Ammon's horn (tissue), 1 donor: ENCODE data around the gene LRCH1.

Source experiments
- DNase-seq: peaks from one replicate; pipeline ENCODE4 v3.0.0-alpha.2; 2016; ENCODE audit warnings: low spot score

The LRCH1 gene

DNA sequence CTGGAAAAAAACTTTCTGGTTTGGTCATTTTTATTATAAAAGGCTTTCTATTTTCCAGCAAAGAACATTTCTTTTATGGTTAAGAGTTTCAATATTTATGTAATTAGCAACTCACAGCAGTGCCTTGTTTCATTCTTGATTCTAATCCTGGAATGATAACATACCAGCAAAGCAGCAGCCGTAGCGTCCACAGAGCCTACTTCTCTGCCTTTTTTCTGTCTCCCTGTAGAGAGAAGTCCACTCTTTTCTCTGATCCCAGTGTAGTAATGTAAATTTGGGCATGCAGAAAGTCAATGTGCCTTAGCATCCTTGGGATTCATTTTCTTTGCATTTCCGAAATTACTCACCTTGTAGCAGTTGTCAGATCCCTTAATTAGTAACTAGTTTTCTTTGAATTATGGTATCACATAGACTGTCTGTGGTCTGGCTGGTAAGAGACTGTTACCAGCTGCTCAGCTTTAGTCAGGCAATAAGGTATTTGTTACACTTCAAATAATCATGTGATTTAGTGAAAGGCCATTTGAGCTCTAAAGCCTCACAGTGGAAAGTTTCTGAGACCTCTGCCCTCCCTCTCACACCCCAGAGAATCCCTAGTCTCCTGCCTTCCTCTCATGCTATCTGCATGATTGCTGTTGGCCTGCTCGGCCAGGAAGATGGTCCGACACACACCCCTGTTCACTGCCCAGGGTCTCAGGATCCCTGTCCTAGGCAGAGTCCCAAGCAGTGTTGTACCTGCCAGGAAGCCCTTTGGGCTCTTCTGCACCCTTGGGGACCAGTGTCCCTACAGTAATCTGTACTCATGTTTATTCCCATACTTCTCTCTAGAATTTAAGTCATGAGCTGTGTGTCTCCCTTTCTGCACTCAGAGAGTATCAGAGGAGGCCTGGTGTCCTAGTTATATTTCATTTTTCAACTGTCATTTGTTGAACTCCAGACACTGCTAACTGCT is 86.3 kb downstream of the LRCH1 start:
- no peak for DNase-seq

DNA sequence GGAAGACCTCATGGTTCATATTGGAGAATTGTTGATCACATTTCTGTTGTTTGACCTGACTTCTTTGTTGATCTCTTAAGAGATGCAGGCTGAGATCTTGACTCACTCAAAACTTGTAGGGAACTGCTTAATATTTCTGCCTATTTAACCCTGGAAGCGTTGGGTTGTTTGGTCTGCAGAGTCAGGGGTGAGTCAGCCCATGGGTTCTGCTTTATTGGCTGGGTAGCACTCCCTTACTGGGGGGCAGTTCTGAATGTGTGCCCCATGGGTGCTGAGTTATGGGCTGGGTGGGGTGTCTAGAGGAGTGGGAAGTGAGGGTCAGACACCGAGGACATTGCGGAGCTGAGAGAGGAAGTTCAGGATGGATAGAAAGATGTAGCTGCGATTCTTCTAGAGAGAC is 87.9 kb downstream of the LRCH1 start:
- no peak for DNase-seq

DNA sequence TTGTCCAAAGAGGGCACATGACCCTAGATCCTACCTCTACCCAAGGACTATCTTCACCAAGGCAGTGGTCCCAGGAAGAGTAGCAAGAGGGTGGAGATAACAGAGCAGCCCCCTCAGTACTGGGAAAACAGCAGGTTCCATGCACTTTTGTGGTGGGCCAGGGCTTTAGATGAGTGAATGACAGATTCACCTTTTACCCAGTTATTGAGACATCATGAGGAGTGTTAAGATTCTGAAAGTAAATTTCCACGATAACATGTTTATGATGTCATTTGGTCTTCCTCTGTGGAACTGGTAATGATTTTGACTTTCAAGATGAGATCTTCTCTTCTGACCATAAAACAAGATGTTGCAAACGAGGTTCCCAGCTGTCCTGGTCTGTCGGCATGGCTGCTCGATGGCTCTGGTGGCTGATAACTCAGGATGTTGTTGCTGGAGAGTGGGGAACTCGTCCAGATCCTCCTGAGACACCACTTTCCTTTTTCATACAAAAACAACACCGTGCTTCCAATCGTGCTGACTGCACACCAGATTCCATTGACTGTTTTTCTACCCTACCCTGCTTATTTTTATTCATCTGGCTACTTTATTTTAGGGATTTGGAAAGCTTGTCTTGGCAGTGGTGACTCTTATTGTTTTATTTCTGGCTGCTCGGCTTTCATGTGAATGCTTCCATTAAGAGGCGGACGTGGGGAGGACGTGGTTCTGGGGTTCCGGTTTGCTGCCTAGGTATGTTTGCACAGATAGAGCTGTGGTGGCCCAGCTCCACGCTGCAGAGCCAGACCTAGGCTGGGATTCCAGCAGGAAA is 88.5 kb downstream of the LRCH1 start:
- DNase-seq = no peak

DNA sequence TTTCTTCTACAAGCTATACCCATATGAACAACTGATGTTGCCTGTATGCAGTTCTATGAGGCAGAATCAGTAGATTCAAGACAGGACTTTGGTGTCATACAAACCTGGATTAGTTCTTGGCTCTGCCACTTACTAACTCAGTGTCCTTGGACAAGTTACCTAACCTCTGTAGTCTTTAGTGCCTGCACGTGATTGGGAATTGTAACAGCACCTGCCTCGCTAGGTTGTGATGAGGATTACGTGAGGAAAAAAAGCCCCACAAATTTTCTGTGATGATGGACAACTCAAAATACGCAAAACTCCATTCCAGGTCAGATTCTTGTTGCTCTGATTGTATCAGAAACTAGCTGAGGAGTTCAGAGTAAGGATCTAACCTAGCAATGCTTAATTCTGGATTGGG is 89.3 kb downstream of the LRCH1 start:
- no peak for DNase-seq

DNA sequence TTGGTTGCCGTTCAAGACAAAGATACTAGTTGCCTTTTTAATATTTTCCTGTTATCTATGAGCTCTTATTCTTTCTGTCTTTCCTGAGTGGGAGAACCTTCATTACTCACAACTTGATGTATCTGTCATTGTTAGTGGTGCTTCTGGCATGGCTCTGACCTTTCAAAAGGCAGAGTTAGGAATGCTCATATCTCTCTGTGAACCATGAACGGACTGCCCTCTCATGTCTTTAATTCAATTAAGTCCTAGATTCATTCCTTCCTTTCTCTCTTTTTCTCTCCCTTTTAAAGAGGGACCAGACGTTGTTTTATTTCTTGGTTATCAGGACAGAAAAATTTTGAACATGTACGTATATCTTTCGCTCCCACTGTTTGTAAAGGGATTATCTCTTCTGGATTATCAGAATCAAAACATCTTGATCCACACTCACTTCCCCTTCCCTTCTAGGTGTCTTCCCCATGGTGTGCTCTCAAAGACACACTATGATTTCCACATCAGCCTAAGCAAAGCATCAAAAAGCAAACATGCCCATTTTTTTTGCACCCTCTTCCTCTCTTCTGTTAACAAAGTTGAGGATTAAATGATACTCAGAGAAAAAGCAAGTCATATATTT is 90.3 kb downstream of the LRCH1 start:
- DNase-seq = no peak

DNA sequence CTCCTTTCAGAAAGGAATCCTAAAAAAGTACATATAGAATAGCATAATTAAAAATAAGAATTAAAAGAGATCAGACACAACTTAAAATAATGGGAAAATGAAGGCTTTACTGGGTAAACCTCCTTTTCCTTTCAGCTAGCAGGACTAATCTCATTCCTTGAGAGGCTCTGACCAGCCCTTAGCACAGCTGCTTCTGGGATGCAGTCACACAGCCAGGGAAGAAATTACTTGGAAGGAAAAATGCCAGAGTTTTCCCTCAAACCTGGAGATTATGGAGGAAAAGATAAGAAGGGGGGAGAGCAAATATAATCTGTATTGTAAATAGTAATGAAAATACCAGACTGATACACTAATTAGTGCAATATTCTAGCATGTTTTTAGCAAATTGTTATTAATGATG is 91.8 kb downstream of the LRCH1 start:
- no peak for DNase-seq

DNA sequence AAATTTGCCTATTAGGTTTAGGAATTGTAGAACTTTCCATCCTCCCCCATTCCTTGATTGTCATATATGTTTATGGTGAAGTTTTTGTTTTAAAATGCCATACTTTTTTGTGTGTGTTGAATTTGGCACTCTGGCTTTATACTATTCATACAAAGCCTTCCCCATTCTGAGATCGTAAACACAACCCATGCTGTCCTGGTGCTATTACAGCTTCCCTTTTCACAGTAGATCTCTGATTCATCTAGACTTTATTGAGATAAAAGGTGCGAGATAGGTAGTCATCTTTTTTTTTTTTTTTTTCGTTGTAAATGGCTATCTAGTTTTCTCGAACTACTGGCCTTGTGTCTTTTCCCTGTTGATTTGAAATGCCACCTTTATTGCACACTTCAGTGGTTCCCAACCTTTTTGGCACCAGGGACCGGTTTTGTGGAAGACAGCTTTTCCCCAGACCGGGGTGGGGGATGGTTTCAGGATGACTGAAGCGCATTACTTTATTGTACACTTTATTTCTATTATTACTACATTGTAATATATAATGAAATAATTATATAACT is 94.6 kb downstream of the LRCH1 start:
- DNase-seq = no peak

DNA sequence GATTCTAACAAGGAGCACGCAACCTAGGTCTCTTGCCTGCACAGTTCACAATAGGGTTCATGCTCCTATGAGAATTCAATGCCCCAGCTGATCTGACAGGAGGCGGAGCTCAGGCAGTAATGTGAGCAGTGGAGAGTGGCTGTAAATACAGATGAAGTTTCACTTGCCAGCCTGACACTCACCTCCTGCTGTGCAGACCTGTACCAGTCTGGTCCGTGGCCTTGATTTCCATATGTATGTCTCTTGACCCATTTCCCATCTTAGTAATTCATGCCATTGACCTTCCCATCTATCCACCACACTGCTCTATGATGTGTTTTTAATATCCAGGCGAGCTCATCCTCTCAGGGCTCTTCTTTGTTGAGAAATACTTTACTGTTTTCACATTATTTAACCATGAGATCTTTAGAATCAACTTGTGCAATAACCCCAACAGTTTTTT is 95.2 kb downstream of the LRCH1 start:
- no peak for DNase-seq

DNA sequence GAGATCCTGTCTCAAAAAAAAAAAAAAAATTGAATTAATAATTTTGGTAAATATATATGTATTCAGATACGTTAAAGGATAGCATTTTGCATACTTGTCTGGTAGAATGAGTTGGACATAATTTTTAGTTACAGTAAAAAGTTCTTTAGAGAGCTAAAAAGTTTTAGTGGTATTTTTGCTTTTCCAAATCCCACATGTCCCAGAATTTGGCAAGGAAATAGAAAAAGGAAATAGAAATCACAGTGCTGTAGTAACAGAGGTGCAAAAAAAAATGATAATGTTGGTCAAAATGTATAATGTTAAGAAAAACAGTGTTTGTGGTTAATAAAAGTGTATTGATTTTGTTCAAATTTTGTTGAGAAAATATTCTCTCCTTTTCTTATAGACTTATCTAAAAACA is 96.8 kb downstream of the LRCH1 start:
- no peak for DNase-seq

DNA sequence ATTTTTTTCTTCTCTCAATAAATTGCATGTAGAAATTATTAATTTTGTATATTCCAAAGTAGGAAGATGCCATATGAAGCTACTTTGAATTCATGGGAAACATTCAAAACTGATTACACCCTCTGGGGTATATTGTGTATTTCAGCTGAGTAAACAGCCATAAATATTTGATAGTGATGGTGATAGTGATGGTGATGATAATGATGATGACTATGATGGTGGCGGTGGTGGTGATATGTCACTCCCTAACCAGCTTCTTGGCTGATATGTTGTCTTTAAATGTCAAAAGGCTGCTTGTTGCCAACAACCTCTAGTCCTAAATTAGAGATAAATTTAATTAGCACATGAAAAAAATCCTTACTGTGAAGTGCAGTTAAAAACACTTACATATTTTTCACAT is 102.0 kb downstream of the LRCH1 start:
- DNase-seq = no peak

DNA sequence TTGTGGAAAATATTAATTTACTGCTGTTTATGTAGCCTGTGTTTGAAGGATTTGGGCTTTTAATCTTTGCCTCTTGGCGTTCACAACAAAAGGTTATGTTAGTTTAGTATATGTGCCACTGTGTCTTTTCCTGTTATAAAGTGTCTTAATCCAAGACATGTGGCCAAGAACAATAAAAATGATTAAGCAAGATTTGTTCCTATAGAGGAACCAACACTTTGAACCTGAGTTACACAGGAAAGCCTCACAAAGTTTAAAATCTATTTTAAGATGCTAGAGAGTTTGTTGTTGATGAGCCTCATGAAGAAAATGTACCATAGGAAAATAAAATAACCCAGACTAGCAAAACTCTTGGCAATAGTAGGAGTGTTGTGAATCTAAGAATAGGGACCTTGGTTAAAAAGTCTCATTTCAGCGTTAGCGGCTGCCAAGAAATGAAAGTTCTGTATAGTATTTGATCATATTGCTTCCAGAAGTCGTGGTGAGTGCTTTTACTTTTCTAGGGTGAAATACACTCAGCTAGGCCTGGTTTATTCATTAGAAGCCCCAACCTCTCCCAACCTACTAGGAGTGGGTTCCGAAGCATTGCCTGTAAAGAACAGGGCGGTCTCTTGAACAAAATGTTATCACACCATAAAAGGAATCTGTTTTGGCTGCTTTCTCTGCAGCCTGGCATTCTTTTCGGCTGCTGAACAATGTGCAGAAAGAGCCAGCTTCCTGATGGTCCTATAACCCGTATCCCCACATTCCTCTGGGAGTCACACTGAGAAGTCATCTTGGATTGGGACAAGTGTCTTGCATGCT is 102.6 kb downstream of the LRCH1 start:
- no peak for DNase-seq

DNA sequence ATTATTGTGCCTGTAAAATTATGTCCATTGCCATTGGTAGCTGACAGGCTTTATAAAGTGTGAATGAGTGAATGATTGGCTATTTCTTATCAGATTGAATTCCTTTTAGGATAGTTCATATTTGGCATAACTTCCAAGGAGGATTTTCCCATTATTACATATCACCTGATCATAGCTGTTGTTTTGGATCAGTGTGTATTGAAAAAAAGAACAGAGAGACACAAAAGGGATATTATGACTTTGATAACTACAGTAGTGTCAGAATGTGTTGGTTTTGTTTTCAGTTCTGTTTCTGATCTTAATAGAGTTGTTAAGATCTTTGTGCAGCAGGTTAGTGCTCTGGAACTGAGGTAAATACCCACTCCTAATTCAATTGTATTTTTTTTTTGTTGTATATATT is 103.8 kb downstream of the LRCH1 start:
- no peak for DNase-seq

DNA sequence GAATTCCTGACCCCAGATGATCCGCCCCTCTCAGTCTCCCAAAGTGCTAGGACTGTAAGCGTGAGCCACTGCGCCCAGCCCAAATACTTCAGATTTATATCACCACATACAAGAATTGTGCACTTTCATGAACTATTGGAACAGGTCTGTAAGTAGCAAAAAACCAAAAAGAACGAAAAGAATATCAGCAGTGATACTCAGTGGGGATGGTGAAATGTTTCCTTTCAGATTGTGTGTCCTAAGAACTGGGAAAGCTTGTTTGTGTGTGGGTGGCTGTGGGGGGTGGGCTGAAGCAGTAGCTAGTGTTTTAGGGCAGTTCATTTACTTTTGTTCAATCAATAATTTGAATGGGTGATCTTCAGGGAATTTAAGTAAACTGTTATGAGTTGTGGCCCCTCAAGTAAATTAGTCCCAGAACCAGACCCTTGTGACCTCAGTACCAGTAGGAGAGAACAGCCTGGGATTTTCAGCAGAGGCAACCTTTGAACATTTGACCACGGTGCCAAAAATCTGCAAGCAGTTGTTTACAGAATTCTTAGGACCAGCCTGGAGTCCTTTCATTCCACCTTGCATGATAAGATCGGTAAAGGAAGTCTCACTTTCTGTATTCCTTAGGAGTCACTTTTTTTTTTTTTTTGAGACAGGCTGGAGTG is 106.6 kb downstream of the LRCH1 start:
- no peak for DNase-seq

DNA sequence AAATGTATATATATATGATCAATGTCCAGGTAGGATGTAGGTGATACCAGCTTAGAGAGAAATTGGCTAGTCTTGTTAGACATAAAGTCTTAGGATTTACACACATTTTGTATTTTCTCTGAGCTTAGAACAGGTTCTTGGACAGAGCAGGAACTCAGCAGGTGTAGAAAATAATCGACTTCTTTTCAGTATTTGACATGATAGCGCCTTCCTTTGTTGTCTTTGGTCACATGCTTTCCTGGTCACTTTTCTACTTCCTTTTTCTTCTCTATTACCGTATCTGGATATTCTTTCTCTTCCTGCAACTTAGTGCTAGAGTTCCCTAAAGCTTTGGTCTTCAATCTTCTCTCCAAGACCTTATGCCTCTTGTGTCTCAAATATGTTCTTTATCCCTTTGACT is 107.4 kb downstream of the LRCH1 start:
- DNase-seq = no peak

DNA sequence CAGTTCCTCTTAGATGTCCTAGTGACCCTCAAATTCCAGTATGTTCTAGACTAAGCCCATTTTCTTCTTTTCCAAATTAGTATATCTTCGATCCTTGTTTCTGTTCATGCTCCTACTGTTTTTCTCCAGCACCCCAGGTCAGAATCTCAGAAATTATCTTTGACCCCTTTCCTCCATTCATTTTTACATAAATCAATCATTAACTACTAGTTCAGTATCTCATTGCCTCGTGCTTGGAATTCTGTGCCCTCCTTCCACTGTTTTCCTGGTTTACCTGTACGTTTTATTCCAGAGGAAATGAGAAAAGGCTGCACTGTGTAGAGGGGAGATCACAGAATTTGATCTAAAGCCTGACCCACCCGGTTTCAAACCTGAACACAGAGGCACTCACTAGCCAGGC is 107.9 kb downstream of the LRCH1 start:
- no peak for DNase-seq

DNA sequence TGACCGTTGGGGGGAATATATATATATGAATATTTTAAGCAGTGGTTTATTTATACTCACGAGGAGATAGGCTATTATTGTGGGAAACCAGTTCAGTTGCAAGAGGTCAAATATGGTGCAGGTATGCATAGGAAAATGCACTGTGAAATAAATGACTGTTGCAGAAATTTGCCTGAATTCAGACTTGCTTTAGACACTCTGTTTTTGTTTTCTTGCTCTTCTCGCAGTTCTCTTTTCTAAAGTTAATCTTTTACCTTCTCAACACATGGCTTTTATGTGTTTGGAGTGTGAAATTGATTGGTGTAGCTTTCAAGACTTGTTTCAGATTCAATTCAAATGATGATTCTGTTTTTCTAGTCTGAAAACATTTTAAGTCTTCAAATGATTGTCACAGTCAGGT is 109.7 kb downstream of the LRCH1 start:
- no peak for DNase-seq

DNA sequence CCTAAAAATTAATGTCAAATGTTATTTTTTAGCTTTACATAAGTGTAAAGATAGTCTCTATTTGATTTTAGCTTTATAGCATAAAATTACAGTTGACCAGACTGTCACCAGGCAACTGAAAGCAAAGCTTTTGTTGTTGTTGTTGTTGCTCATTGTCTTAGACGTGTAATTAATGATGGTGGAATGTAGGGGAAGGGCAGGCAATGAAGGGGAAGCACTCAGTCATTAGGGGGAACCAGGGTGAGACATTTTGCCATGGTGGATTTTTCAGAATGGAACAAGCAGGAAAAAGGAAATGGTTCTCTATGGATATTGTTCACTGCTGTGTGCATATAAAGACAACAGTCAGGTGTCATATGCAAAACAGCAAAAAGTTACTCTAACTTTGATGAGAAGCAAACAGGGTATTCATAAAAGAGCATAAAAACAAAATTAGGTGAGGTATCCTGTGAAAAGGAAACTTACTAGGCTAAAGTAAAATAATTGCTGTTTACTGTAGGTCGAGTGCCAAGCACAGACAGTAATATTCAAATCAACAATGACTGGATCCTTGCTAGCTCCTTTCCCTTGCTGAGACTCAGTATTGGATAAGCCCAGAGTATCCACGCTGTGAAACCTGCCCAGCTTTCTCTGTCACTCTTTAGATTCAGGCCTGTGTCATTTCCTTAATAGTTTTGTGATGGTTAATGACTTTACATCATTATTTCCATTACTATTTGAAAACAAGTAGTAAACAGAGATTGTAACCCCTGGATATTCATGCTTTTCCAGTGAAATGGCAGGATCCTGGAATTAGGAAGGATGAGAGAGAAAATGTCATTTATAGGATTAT is 110.5 kb downstream of the LRCH1 start:
- no peak for DNase-seq

DNA sequence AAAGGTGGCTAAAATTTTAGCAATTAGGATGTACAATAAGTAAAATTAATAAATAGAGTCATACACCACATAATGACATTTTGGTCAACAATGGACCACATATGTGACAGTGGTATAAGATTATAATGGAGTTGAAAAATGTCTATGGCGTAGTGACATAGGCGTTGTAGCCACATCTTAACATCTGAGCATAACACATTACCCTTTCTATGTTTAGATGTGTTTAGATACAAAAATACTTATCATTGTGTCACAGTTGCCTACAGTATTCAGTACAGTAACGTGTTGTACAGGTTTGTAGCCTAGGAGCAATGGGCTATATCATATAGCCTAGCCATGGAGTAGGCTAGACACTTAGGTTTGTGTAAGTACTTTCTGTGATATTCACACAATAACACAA is 111.2 kb downstream of the LRCH1 start:
- DNase-seq = no peak

DNA sequence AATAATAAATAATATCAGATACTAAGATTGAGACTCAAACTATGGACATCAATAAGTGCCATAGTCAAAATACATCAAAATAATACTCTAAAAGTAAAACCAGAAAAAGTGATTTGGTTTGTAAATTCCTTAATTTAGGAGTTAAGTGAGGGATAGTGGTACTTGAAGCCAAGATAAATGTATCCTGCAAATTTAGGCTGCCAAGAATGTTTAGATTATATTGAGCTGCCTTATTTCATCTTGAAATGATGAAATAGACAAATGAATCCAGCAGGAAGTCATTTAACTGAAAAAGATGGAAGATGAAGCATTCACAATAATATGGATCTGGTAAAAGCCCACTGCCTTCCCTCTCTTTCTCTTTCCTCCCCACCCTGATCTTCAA is 112.3 kb downstream of the LRCH1 start:
- no peak for DNase-seq
